Trophoblast cell (in vitro differentiated cells and primary cell): ENCODE results near the gene DEFB114.

Experiments used
- DNase-seq, 2 donors: peaks; one replicate each; pipeline ENCODE4 v3.0.0-alpha.2; 2016
- H2AFZ ChIP-seq: 2 replicates; pipeline ENCODE4 v1.6.1; 2013; ENCODE audit warnings: low read length, moderate library complexity, mild to moderate bottlenecking; ENCODE audit not compliant: insufficient read depth, poor library complexity
- H2AK5ac ChIP-seq: 2 replicates; pipeline ENCODE4 v1.6.1; 2013; ENCODE audit warnings: mild to moderate bottlenecking, low read length
- H2BK120ac ChIP-seq: 2 replicates; pipeline ENCODE4 v1.6.1; 2013; ENCODE audit warnings: low read length, mild to moderate bottlenecking, moderate library complexity; ENCODE audit not compliant: insufficient read depth, poor library complexity
- H2BK12ac ChIP-seq: 2 replicates; pipeline ENCODE4 v1.6.1; 2013; ENCODE audit warnings: mild to moderate bottlenecking, low read length, moderate library complexity
- H2BK5ac ChIP-seq: 2 replicates; pipeline ENCODE4 v1.6.1; 2013; ENCODE audit warnings: low read length, low read depth, moderate library complexity, mild to moderate bottlenecking; ENCODE audit not compliant: poor library complexity
- H3K14ac ChIP-seq: 2 replicates; pipeline ENCODE4 v1.6.1; 2013; ENCODE audit warnings: mild to moderate bottlenecking, low read length
- H3K18ac ChIP-seq: 2 replicates; pipeline ENCODE4 v1.6.1; 2013; ENCODE audit warnings: mild to moderate bottlenecking, low read length
- H3K23ac ChIP-seq: 2 replicates; pipeline ENCODE4 v1.6.1; 2013; ENCODE audit warnings: low read length
- H3K27ac ChIP-seq: 2 replicates; pipeline ENCODE4 v1.5.1; 2013; ENCODE audit warnings: low read depth, mild to moderate bottlenecking, inconsistent platforms, low read length, moderate library complexity
- H3K27me3 ChIP-seq: 2 replicates; pipeline ENCODE4 v1.6.1; 2013; ENCODE audit warnings: inconsistent platforms, mild to moderate bottlenecking, low read length, moderate library complexity; ENCODE audit not compliant: insufficient read depth
- H3K36me3 ChIP-seq, 2 experiments: 1 replicate in 1 of 2; 2 replicates in 1 of 2; pipeline ENCODE4 v1.6.1; 2013; ENCODE audit warnings: low read length in 2 of 2, mild to moderate bottlenecking in 2 of 2, moderate library complexity in 1 of 2; ENCODE audit not compliant: insufficient read depth in 2 of 2, control insufficient read depth in 1 of 2
- H3K4ac ChIP-seq: 2 replicates; pipeline ENCODE4 v1.6.1; 2013; ENCODE audit warnings: low read depth, mild to moderate bottlenecking, low read length, moderate library complexity
- H3K4me1 ChIP-seq, 2 experiments: 1 replicate in 1 of 2; 2 replicates in 1 of 2; pipeline ENCODE4 v1.6.1; 2013; ENCODE audit warnings: low read length in 2 of 2, mild to moderate bottlenecking in 2 of 2, moderate library complexity in 1 of 2; ENCODE audit not compliant: insufficient read depth in 2 of 2, control insufficient read depth in 1 of 2
- H3K4me2 ChIP-seq: 2 replicates; pipeline ENCODE4 v1.6.1; 2013; ENCODE audit warnings: inconsistent platforms, mild to moderate bottlenecking, low read length, moderate library complexity
- H3K4me3 ChIP-seq: 2 replicates; pipeline ENCODE4 v1.5.1; 2013; ENCODE audit warnings: mild to moderate bottlenecking, low read depth, low read length, inconsistent platforms
- H3K79me1 ChIP-seq: one replicate; pipeline ENCODE4 v1.6.1; 2013; ENCODE audit warnings: low read length
- H3K79me2 ChIP-seq: 2 replicates; pipeline ENCODE4 v1.6.1; 2013; ENCODE audit warnings: low read length, mild to moderate bottlenecking; ENCODE audit not compliant: control insufficient read depth, insufficient read depth, poor library complexity
- H3K9ac ChIP-seq: 2 replicates; pipeline ENCODE4 v1.6.1; 2013; ENCODE audit warnings: mild to moderate bottlenecking, low read length
- H3K9me3 ChIP-seq: 2 replicates; pipeline ENCODE4 v1.6.1; 2013; ENCODE audit warnings: low read depth, mild to moderate bottlenecking, control low read depth, inconsistent platforms, low read length; ENCODE audit not compliant: insufficient read depth
- H4K12ac ChIP-seq: 2 replicates; pipeline ENCODE4 v1.6.1; 2013; ENCODE audit warnings: low read depth, mild to moderate bottlenecking, low read length, moderate library complexity
- H4K8ac ChIP-seq: 2 replicates; pipeline ENCODE4 v1.6.1; 2013; ENCODE audit warnings: low read depth, mild to moderate bottlenecking, low read length, moderate library complexity
- H4K91ac ChIP-seq: one replicate; pipeline ENCODE4 v1.6.1; 2013; ENCODE audit warnings: low read depth, mild to moderate bottlenecking, low read length, moderate library complexity
- WGBS: extraction: QIAGEN DNeasy Blood & Tissue Kit; methylation state at CpG from one replicate; pipeline ENCODE4 v1.1.7; 2013; ENCODE audit warnings: missing lambda C conversion rate; ENCODE audit not compliant: insufficient read length, insufficient coverage; ENCODE audit errors: extremely low coverage; 5-methylcytosine and 5-hydroxymethylcytosine counted together

DEFB114 gene

DNA sequence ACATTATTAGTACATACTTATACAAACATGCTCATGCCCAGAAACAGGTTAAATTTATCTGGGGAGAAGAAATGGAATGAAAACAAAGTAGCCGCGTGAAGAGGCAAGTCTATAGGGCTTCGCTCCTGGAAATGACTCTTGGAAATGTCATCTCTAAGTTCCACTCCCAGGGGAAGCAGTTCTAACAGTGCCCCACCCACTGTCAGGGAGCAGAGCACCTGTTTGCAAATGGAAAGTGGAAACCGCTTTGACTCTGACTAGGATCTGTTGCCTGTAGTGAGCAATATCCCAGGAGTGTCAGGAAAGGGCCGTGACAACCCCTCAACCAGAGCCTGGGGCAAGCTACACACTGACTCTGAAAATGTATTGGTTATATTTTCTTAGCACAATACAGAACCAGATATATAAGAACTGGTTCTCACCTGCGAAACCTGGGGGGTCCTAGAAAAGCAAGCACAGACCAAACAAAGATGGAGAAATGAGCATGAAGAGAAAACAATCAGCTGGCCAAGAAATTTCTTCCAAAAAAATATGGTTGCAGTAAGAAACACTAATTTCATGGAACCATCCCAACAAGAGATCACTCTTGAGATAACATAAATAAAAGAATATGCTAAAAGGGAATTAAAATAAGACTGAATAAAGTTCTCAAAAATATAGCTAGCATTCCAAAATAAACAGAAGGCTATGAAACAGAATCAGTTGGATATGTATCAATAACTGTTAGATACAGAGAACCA, 50.2 kb downstream of the DEFB114 start:
- Histone ChIP-seq H4K12ac (no peak overlapping the region), H3K4me1 (peaks cover 0 to 7% of the 10 kb centered on the region in 2 experiments), H3K4me3 (no peak overlapping the region), H3K36me3 (no peaks in the 10 kb centered on the region), H3K18ac (no peak overlapping the region), H3K4me2 (no peak overlapping the region), H2BK120ac (no peak overlapping the region), H2AK5ac (no peak overlapping the region), H3K79me2 (no peaks in the 10 kb centered on the region), H3K27me3 (no peaks in the 10 kb centered on the region), H3K27ac (no peak overlapping the region), H3K9ac (no peak overlapping the region), H3K23ac (no peak overlapping the region), H3K14ac (no peak overlapping the region), H2BK5ac (no peak overlapping the region), H2BK12ac (no peak overlapping the region), H3K4ac (no peak overlapping the region), H2AFZ (no peak overlapping the region), H3K9me3 (no peaks in the 10 kb centered on the region), H4K91ac (no peak overlapping the region), H4K8ac (no peak overlapping the region), H3K79me1 (no peaks in the 10 kb centered on the region)
- DNase-seq = no peak
- WGBS = no CpG with 5 or more reads among the region's 6 CpGs

DNA sequence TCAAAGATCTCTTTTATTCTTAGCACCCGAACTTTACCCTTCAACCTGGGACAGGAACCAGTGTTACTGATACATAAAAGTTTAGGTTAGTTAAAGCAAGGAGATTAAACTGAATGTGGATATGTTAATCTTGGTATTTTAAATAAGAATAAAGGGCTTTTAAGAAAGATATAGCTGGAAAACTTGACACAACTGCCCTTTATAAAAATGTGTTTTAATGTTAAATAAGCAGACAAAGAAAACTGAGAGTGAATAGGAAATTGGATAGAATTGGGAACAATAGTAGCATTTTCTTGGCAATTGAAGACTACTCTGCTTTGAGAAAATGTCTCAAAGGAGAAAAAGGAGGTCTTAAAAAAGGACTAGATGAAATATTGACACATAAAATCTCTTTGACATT, 51.8 kb downstream of the DEFB114 start:
- Histone ChIP-seq H3K4me2 (no peak overlapping the region), H2AK5ac (no peak overlapping the region), H3K14ac (no peak overlapping the region), H4K8ac (no peak overlapping the region), H3K4me1 (peaks cover 0 to 7% of the 10 kb centered on the region in 2 experiments), H2BK12ac (no peak overlapping the region), H3K27me3 (no peaks in the 10 kb centered on the region), H2BK120ac (no peak overlapping the region), H3K9ac (no peak overlapping the region), H3K4ac (no peak overlapping the region), H3K18ac (no peak overlapping the region), H4K12ac (no peak overlapping the region), H3K9me3 (no peaks in the 10 kb centered on the region), H3K36me3 (no peaks in the 10 kb centered on the region), H3K23ac (no peak overlapping the region), H3K27ac (no peak overlapping the region), H3K79me2 (no peaks in the 10 kb centered on the region), H3K79me1 (no peaks in the 10 kb centered on the region), H3K4me3 (no peak overlapping the region), H4K91ac (no peak overlapping the region), H2BK5ac (no peak overlapping the region), H2AFZ (no peak overlapping the region)
- DNase-seq = no peak
- no CpG with 5 or more reads among the region's 1 CpG for WGBS

DNA sequence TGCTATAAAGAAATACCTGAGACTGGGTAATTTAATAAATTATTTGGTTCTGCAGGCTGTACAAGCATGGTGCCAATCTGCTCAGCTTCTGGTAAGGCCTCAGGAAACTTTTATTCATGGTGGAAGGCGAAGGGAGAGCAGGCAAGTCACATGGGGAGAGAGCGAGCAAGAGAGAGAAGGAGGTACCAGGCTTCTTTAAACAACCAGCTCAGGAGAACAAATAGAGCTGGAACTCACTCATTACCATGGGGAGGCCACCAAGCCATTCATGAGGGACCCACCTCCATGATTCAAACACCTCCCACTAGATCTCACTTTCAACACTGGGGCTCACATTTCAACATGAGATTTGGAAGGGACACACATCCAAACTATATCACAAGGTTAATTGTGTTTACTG, 52.7 kb downstream of the DEFB114 start:
- H4K12ac ChIP-seq = no peak overlapping the region
- no peak overlapping the region for H3K18ac ChIP-seq
- H2BK120ac ChIP-seq = no peak overlapping the region
- H4K8ac ChIP-seq = no peak overlapping the region
- no peak for DNase-seq
- H2AK5ac ChIP-seq = no peak overlapping the region
- no peak overlapping the region for H2AFZ ChIP-seq
- H3K9ac ChIP-seq = no peak overlapping the region
- WGBS = no CpG with 5 or more reads among the region's 2 CpGs
- no peak overlapping the region for H3K27ac ChIP-seq
- no peak overlapping the region for H2BK12ac ChIP-seq
- no peak overlapping the region for H3K23ac ChIP-seq
- H3K4me2 ChIP-seq = no peak overlapping the region
- H3K36me3 ChIP-seq = no peaks in the 10 kb centered on the region
- no peaks in the 10 kb centered on the region for H3K9me3 ChIP-seq
- no peak overlapping the region for H3K4me3 ChIP-seq
- no peak overlapping the region for H3K14ac ChIP-seq
- H2BK5ac ChIP-seq = no peak overlapping the region
- no peaks in the 10 kb centered on the region for H3K27me3 ChIP-seq
- H4K91ac ChIP-seq = no peak overlapping the region
- no peaks in the 10 kb centered on the region for H3K79me1 ChIP-seq
- no peak overlapping the region for H3K4ac ChIP-seq
- peaks cover 0 to 7% of the 10 kb centered on the region in 2 experiments for H3K4me1 ChIP-seq
- no peaks in the 10 kb centered on the region for H3K79me2 ChIP-seq
